ENCODE data around the gene TNFSF4.

The TNFSF4 gene

DNA sequence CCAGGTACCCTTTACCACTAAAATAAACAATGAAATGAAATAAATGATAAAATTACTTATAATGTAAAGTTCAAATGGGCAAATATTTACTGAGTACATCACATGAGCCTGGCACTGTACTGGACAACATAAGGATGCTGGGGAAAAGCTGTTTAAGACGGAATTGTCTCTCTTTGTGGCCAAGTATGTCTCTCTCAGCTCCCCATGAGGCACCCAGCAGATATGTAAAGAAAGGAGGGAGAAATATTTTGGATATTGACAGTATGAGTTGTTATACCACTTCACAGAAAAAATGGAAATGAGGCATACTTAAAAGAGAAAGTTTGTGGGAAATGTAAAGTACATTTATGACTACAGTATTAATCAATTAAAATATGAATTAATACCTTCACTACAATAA is 1.0 kb upstream of the TNFSF4 start:
- Histone ChIP-seq H3K9me3 (ENCODE audit: insufficient read depth, low read length) (no peaks in the 10 kb centered on the region), H2AFZ (ENCODE audit: low read depth, low read length, severe bottlenecking) (no peak overlapping the region), H3K79me2 (ENCODE audit: insufficient read depth, low read length) (no peaks in the 10 kb centered on the region), H3K27me3 (ENCODE audit: low read length) (no peaks in the 10 kb centered on the region), H3K9ac (ENCODE audit: low read length) (no peak overlapping the region), H3K36me3 (ENCODE audit: low read length) (no peaks in the 10 kb centered on the region), H3K4me2 (ENCODE audit: low read depth, low read length, poor library complexity, severe bottlenecking) (no peak overlapping the region), H3K4me3 (ENCODE audit: insufficient read depth, low read length, poor library complexity, severe bottlenecking) (no peak overlapping the region), H3F3A (ENCODE audit: insufficient read depth) (no peaks in the 10 kb centered on the region), H3K27ac (ENCODE audit: low read depth, low read length) (no peak overlapping the region), H4K20me1 (ENCODE audit: low read depth, low read length) (no peaks in the 10 kb centered on the region), H3K9me2 (replicated peaks; ENCODE audit: insufficient read depth, low read length) (no peaks in the 10 kb centered on the region)
- TF ChIP-seq, protein P1, sequence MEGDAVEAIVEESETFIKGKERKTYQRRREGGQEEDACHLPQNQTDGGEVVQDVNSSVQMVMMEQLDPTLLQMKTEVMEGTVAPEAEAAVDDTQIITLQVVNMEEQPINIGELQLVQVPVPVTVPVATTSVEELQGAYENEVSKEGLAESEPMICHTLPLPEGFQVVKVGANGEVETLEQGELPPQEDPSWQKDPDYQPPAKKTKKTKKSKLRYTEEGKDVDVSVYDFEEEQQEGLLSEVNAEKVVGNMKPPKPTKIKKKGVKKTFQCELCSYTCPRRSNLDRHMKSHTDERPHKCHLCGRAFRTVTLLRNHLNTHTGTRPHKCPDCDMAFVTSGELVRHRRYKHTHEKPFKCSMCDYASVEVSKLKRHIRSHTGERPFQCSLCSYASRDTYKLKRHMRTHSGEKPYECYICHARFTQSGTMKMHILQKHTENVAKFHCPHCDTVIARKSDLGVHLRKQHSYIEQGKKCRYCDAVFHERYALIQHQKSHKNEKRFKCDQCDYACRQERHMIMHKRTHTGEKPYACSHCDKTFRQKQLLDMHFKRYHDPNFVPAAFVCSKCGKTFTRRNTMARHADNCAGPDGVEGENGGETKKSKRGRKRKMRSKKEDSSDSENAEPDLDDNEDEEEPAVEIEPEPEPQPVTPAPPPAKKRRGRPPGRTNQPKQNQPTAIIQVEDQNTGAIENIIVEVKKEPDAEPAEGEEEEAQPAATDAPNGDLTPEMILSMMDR (IDR thresholded peaks at IDR 0.05; ENCODE audit: insufficient read depth, low read length, poor library complexity, severe bottlenecking), result no peak
- TF ChIP-seq EZH2phosphoT487 (conservative IDR thresholded peaks at IDR 0.05; ENCODE audit: low read length), result no peak

DNA sequence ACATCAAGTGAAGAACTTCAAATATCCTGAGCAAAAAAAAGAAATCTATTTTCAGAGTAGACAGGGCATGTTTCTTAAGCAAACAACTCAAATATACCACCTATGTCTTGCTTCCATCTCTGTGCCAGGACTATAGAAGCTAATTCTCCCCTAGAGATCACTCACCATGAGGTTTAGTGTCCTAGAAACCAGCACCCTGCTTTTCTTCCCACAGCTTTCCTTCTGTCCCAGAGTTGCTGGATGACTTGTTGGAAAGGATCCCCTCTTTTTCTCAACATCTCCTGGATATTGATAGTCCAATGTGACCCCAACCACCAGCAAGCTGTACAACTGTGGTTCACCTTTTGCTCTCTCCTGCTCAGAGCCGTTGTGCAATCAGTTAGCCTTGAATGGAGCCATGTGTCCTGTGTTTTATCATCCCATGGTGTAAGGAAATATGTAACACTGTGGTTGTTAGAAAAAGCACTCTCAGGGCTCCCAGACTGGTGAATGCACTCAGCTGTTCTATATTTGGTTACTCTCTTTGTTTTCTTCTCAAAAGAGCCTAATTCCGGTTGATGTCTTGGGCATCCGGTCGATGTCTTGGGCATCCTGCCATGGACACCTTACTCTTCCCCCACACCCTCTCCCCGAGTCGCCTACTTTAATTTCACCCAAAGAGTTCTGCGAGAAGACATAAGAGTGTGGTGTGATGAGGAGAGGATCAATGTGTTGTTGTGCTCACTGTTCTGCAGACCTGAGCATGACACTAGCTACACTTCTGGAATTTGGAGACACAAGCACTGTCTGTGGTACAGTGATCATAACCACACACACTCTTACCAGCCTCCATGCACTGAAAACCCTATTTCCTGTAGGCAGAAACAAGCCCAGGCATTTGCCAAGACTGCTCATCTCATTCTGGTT is 1.7 kb downstream of the TNFSF4 start:
- no peak overlapping the region for H3K9ac ChIP-seq (ENCODE audit: low read length)

DNA sequence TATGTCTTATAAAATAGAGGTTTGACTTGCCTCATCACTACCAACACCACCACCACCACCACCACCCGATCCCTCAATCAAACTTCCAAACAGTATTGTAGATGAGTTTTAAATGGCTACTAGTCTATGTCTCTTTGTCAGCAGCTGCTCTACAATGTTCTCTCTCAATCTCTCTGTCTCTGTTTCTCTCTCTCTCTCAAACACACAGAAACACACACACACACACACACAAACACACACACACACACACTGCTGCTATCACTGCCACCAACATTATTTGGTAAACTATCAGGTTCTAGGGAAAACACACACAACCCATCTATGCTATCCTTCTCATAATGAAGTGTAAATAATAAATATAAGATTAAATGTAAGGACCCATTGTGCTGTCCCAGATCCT is 2.4 kb downstream of the TNFSF4 start:
- H2AFZ ChIP-seq (ENCODE audit: low read depth, low read length, severe bottlenecking), result no peak overlapping the region
- no peaks in the 10 kb centered on the region for H3K36me3 ChIP-seq (ENCODE audit: low read length)
- no peak overlapping the region for H3K4me3 ChIP-seq (ENCODE audit: insufficient read depth, low read length, poor library complexity, severe bottlenecking)
- H3K27ac ChIP-seq (ENCODE audit: low read depth, low read length), result no peak overlapping the region
- H3K9me3 ChIP-seq (ENCODE audit: insufficient read depth, low read length), result no peaks in the 10 kb centered on the region
- H3K9ac ChIP-seq (ENCODE audit: low read length), result no peak overlapping the region
- H3K27me3 ChIP-seq (ENCODE audit: low read length), result no peaks in the 10 kb centered on the region
- H3K79me2 ChIP-seq (ENCODE audit: insufficient read depth, low read length), result no peaks in the 10 kb centered on the region
- no peaks in the 10 kb centered on the region for H3F3A ChIP-seq (ENCODE audit: insufficient read depth)
- H4K20me1 ChIP-seq (ENCODE audit: low read depth, low read length), result no peaks in the 10 kb centered on the region
- H3K9me2 ChIP-seq (replicated peaks; ENCODE audit: insufficient read depth, low read length), result no peaks in the 10 kb centered on the region
- TF ChIP-seq EZH2phosphoT487 (conservative IDR thresholded peaks at IDR 0.05; ENCODE audit: low read length), result no peak
- TF ChIP-seq, protein P1 (IDR thresholded peaks at IDR 0.05; ENCODE audit: insufficient read depth, low read length, poor library complexity, severe bottlenecking), result no peak
- H3K4me2 ChIP-seq (ENCODE audit: low read depth, low read length, poor library complexity, severe bottlenecking), result no peak overlapping the region

More for the DNA sequence above, 1.7 kb downstream of the TNFSF4 start:
- Histone ChIP-seq H3K4me3 (ENCODE audit: insufficient read depth, low read length, poor library complexity, severe bottlenecking) (no peak overlapping the region), H2AFZ (ENCODE audit: low read depth, low read length, severe bottlenecking) (no peak overlapping the region), H4K20me1 (ENCODE audit: low read depth, low read length) (no peaks in the 10 kb centered on the region), H3F3A (ENCODE audit: insufficient read depth) (no peaks in the 10 kb centered on the region), H3K9me2 (replicated peaks; ENCODE audit: insufficient read depth, low read length) (no peaks in the 10 kb centered on the region), H3K27me3 (ENCODE audit: low read length) (no peaks in the 10 kb centered on the region), H3K79me2 (ENCODE audit: insufficient read depth, low read length) (no peaks in the 10 kb centered on the region), H3K27ac (ENCODE audit: low read depth, low read length) (no peak overlapping the region), H3K4me2 (ENCODE audit: low read depth, low read length, poor library complexity, severe bottlenecking) (no peak overlapping the region), H3K9me3 (ENCODE audit: insufficient read depth, low read length) (no peaks in the 10 kb centered on the region), H3K36me3 (ENCODE audit: low read length) (no peaks in the 10 kb centered on the region)
- TF ChIP-seq, protein P1 (IDR thresholded peaks at IDR 0.05; ENCODE audit: insufficient read depth, low read length, poor library complexity, severe bottlenecking), result no peak
- no peak for TF ChIP-seq EZH2phosphoT487 (conservative IDR thresholded peaks at IDR 0.05; ENCODE audit: low read length)

Measured in SU-DHL-6 (cell line).